HL-60 (cell line): ENCODE results near the gene KIDINS220.
A peak's percentile ranks its signal among the peaks of the same experiment; 100 is the strongest.

Experiments used
- DNase-seq, 2 experiments: peaks; one replicate each; pipeline ENCODE4 v3.0.0-alpha.2; 2010 to 2020; ENCODE audit warnings: low read depth in 1 of 2, low spot score in 1 of 2
- H3K27ac ChIP-seq: fragments of 250-450 bp; sonication (Bioruptor Pico); replicated peaks from 2 replicates; pipeline ENCODE4 v1.5.1; 2020; ENCODE audit warnings: mild to moderate bottlenecking, moderate library complexity
- H3K27me3 ChIP-seq: fragments of 250-450 bp; sonication (Bioruptor Pico); 2 replicates; pipeline ENCODE4 v1.5.1; 2021; ENCODE audit warnings: mild to moderate bottlenecking, moderate library complexity; ENCODE audit not compliant: insufficient read depth, poor library complexity, severe bottlenecking
- H3K4me3 ChIP-seq: replicated peaks from 2 replicates; pipeline ENCODE4 v1.5.1; 2011; ENCODE audit warnings: mild to moderate bottlenecking, control low read depth, low read length; ENCODE audit not compliant: insufficient read depth
- GABPA ChIP-seq: IDR thresholded peaks from 2 replicates; pipeline ENCODE4 v1.6.1; 2012; ENCODE audit warnings: low read depth
- POLR2AphosphoS5 ChIP-seq: IDR thresholded peaks from 2 replicates; pipeline ENCODE4 v1.6.1; 2012; ENCODE audit warnings: low read depth
- SPI1 ChIP-seq: IDR thresholded peaks from 2 replicates; pipeline ENCODE4 v1.6.1; 2012; ENCODE audit warnings: low read depth, mild to moderate bottlenecking, borderline replicate concordance
- TF ChIP-seq, protein P1 (sequence below): IDR thresholded peaks from 2 replicates; pipeline ENCODE4 v1.6.1; 2012; ENCODE audit warnings: low read depth; ENCODE audit not compliant: insufficient replicate concordance
- TF ChIP-seq, protein P2 (sequence below): IDR thresholded peaks from one replicate; pipeline ENCODE4 v1.5.1; 2011; ENCODE audit warnings: low read length, control low read depth, inconsistent platforms; ENCODE audit not compliant: insufficient read depth

Gene KIDINS220

DNA sequence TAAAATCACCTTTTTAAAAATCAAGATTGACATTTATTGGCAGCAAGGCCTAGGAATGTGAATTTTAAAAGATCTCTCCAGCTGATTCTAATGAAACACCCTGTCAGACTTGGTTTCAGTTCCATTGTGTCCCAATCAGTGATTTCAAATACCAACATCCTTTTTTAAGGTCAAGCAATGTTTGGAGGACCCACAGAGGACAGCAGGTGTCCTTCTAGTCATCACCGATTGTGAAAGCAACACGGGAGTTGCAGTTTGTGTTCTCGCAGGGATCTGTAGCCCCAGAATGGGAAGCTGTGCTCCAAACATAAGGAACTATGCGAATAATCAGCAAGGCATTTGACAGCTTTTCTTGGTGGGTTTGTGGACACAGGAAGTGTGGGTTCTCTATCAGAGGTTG, 4.5 kb upstream of the KIDINS220 start:
- Histone ChIP-seq H3K27ac (no peak overlapping the region), H3K4me3 (no peak overlapping the region), H3K27me3 (no peaks in the 10 kb centered on the region)
- peak; percentile 49 to 64 for DNase-seq
- no peak for TF ChIP-seq GABPA
- TF ChIP-seq POLR2AphosphoS5, result no peak
- no peak for TF ChIP-seq SPI1
- TF ChIP-seq, protein P1, sequence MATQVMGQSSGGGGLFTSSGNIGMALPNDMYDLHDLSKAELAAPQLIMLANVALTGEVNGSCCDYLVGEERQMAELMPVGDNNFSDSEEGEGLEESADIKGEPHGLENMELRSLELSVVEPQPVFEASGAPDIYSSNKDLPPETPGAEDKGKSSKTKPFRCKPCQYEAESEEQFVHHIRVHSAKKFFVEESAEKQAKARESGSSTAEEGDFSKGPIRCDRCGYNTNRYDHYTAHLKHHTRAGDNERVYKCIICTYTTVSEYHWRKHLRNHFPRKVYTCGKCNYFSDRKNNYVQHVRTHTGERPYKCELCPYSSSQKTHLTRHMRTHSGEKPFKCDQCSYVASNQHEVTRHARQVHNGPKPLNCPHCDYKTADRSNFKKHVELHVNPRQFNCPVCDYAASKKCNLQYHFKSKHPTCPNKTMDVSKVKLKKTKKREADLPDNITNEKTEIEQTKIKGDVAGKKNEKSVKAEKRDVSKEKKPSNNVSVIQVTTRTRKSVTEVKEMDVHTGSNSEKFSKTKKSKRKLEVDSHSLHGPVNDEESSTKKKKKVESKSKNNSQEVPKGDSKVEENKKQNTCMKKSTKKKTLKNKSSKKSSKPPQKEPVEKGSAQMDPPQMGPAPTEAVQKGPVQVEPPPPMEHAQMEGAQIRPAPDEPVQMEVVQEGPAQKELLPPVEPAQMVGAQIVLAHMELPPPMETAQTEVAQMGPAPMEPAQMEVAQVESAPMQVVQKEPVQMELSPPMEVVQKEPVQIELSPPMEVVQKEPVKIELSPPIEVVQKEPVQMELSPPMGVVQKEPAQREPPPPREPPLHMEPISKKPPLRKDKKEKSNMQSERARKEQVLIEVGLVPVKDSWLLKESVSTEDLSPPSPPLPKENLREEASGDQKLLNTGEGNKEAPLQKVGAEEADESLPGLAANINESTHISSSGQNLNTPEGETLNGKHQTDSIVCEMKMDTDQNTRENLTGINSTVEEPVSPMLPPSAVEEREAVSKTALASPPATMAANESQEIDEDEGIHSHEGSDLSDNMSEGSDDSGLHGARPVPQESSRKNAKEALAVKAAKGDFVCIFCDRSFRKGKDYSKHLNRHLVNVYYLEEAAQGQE, result no peak
- TF ChIP-seq, protein P2, sequence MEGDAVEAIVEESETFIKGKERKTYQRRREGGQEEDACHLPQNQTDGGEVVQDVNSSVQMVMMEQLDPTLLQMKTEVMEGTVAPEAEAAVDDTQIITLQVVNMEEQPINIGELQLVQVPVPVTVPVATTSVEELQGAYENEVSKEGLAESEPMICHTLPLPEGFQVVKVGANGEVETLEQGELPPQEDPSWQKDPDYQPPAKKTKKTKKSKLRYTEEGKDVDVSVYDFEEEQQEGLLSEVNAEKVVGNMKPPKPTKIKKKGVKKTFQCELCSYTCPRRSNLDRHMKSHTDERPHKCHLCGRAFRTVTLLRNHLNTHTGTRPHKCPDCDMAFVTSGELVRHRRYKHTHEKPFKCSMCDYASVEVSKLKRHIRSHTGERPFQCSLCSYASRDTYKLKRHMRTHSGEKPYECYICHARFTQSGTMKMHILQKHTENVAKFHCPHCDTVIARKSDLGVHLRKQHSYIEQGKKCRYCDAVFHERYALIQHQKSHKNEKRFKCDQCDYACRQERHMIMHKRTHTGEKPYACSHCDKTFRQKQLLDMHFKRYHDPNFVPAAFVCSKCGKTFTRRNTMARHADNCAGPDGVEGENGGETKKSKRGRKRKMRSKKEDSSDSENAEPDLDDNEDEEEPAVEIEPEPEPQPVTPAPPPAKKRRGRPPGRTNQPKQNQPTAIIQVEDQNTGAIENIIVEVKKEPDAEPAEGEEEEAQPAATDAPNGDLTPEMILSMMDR, result no peak

DNA sequence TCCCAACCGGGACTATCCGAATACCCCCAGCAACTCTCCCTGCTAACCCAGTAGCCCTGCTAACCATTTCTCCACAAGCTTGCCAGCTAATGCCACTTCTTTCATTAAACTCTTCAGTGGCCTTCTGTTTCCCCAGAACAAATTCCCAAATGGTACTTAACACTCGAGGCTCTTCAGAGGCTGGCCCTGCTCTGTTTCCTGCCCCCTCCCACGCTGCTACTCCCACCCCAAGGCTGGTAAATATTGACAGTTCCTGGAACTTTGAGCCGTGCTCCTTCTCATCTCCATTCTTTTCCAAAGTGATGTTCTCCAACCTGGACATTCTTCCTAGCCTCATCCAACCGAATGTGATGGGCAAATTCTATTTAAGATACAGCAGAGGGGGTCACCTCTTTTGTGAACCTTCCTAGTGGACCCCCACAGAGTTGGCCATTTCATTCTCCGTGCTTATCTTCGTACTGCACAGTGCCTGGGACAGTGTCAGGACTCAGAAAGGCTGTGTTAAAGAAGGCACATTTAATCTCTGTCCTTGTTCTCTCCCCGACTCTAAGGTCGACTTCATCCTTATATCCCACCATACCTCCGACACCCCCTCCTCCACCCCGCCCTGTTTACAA, 3.2 kb upstream of the KIDINS220 start:
- DNase-seq, result no peak
- no peaks in the 10 kb centered on the region for H3K27me3 ChIP-seq
- H3K27ac ChIP-seq, result no peak overlapping the region
- TF ChIP-seq, protein P1, result no peak
- TF ChIP-seq, protein P2, result no peak
- TF ChIP-seq POLR2AphosphoS5 (no peak), SPI1 (no peak), GABPA (no peak)
- H3K4me3 ChIP-seq, result no peak overlapping the region

DNA sequence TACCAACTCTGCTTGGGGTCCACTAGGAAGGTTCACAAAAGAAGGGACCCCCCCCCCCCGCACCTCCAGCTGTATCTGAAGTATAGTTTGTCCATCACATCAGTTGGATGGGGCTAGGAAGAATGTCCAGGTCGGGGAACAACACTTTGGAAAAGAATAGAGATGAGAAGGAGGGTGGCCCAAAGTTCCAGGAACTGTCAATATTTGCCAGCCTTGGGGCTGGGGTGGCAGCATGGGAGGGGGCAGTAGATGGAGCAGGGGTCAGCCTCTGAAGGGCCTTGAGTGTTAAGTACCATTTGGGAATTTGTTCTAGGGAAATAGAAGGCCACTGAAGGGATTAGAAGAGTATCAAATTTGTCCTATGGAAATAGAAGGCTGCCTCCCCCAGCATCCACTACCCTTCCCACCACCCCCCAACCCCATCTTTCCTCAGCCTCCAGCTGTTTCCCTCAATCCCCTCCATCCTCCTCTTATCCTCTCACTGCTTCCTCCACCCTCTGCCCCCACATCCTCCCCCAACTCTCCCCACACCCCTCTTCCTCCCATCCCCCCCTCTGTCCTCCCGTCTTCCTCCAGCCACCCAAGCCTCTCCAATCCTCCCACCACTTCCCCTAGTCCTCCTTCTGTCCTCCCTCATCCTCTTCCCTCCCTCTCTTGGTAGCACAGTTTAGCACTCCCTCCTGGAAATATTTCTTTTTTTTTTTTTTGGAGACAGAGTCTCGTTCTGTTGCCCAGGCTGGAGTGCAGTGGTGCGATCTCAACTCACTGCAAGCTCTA, 2.0 kb upstream of the KIDINS220 start:
- Histone ChIP-seq H3K27me3 (no peaks in the 10 kb centered on the region), H3K4me3 (no peak overlapping the region), H3K27ac (no peak overlapping the region)
- no peak for DNase-seq
- TF ChIP-seq SPI1 (no peak), GABPA (no peak)
- TF ChIP-seq, protein P1, result no peak
